ENCODE data around the gene TBC1D22A. TPM values are rescaled to one million over a fixed set of nuclear protein-coding genes. Genes with fewer than 3 reads are reported as not detected.

TBC1D22A gene
- total RNA-seq, 2 experiments from 2014 or later = 36.0 to 38.0 TPM

GRCh38 chr22:46936378-46936903 lies 174.0 kb downstream of the TBC1D22A start:
- intact Hi-C loops (cut with DNase I, micrococcal nuclease) = no loop called here
- no peaks in the 10 kb centered on the region for H3K27me3 Mint-ChIP-seq
- peaks cover 9% of the 10 kb centered on the region for H3K36me3 Mint-ChIP-seq (ENCODE audit: low read depth)
- ChIA-PET POLR2A (no interaction called here), CTCF (interaction anchor here (1.0 kb wide), 1 partner anchor 33 kb away, joined by 4 read pairs; no protein-coding TSS in a partner anchor)
- no peak overlapping the region for H3K4me3 Mint-ChIP-seq
- no peaks in the 10 kb centered on the region for H3K9me3 Mint-ChIP-seq (ENCODE audit: low read depth)
- DNase-seq (no peak), ATAC-seq (no peak)
- H3K4me1 Mint-ChIP-seq = peaks cover 18% of the 10 kb centered on the region
- no peak overlapping the region for H3K27ac Mint-ChIP-seq

DNA sequence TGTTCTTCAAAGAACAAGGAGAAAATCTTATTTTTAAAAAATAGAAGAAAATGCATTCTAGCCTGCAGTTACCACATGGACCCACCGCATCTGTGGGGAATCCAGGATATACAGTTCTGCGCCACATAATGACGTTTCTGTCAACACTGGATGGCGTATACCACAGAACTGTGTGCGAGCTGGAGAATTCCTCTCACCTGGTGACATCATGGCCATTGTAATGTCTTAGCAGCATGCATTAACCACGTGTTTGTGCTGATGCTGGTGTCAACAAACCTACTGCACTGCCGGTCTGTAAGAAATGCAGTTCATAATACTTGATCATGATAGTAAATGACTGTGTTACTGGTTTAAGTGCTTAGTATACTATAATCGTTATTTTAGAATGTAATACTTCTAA lies 174.7 kb downstream of the TBC1D22A start:
- Mint-ChIP-seq H3K36me3 (ENCODE audit: low read depth) (peaks cover 2% of the 10 kb centered on the region), H3K27me3 (no peaks in the 10 kb centered on the region), H3K4me1 (peaks cover 18% of the 10 kb centered on the region), H3K4me3 (no peak overlapping the region), H3K27ac (no peak overlapping the region), H3K9me3 (ENCODE audit: low read depth) (no peaks in the 10 kb centered on the region)
- CTCF ChIA-PET = interaction anchor here (0.6 to 1.0 kb wide), 2 partner anchors 34 to 1162 kb away, joined by 3 to 4 read pairs; no protein-coding TSS in a partner anchor
- ATAC-seq = no peak
- DNase-seq = no peak
- intact Hi-C loops (cut with DNase I, micrococcal nuclease) = no loop called here
- POLR2A ChIA-PET = no interaction called here

- ATAC-seq (no peak), DNase-seq (no peak)
- Mint-ChIP-seq H3K36me3 (ENCODE audit: low read depth) (peaks cover 4% of the 10 kb centered on the region), H3K9me3 (ENCODE audit: low read depth) (no peaks in the 10 kb centered on the region), H3K27me3 (no peaks in the 10 kb centered on the region), H3K4me1 (peaks cover 24% of the 10 kb centered on the region), H3K27ac (no peak overlapping the region), H3K4me3 (no peak overlapping the region)
- CTCF ChIA-PET = interaction anchor here (0.6 kb wide), 1 partner anchor 1161 kb away, joined by 3 read pairs; no protein-coding TSS in a partner anchor
- intact Hi-C loops (cut with DNase I, micrococcal nuclease) = no loop called here
- POLR2A ChIA-PET = no interaction called here
Measured at GRCh38 chr22:46937939-46938338, 175.5 kb downstream of the TBC1D22A start.

- Mint-ChIP-seq H3K27me3 (no peaks in the 10 kb centered on the region), H3K4me1 (peaks cover 6% of the 10 kb centered on the region), H3K36me3 (ENCODE audit: low read depth) (peaks cover 8% of the 10 kb centered on the region), H3K27ac (no peak overlapping the region), H3K4me3 (no peak overlapping the region), H3K9me3 (ENCODE audit: low read depth) (no peaks in the 10 kb centered on the region)
- no peak for ATAC-seq
- no peak for DNase-seq
- ChIA-PET CTCF (interaction anchor here (1.2 kb wide), 1 partner anchor 19 kb away, joined by 3 read pairs; no protein-coding TSS in a partner anchor), POLR2A (interaction anchor here (0.7 kb wide), 1 partner anchor 497 kb away, joined by 3 read pairs; no protein-coding TSS in a partner anchor)
- intact Hi-C loops (cut with DNase I, micrococcal nuclease) = no loop called here
Measured at GRCh38 chr22:46941968-46942798, 179.7 kb downstream of the TBC1D22A start.

- H3K27me3 Mint-ChIP-seq = no peaks in the 10 kb centered on the region
- H3K4me1 Mint-ChIP-seq = peaks cover 11% of the 10 kb centered on the region
- peaks cover 11% of the 10 kb centered on the region for H3K36me3 Mint-ChIP-seq (ENCODE audit: low read depth)
- ATAC-seq (no peak), DNase-seq (no peak)
- no peaks in the 10 kb centered on the region for H3K9me3 Mint-ChIP-seq (ENCODE audit: low read depth)
- intact Hi-C loops (cut with DNase I, micrococcal nuclease) = no loop called here
- H3K27ac Mint-ChIP-seq = peak overlapping the region; percentile 1
- ChIA-PET CTCF (interaction anchor here (1.2 kb wide), 1 partner anchor 20 kb away, joined by 3 read pairs; no protein-coding TSS in a partner anchor), POLR2A (no interaction called here)
- H3K4me3 Mint-ChIP-seq = no peak overlapping the region
Measured at GRCh38 chr22:46942799-46943785, 180.6 kb downstream of the TBC1D22A start.

- Mint-ChIP-seq H3K36me3 (ENCODE audit: low read depth) (peaks cover 17% of the 10 kb centered on the region), H3K27ac (no peak overlapping the region), H3K4me1 (peaks cover 14% of the 10 kb centered on the region), H3K27me3 (no peaks in the 10 kb centered on the region), H3K4me3 (no peak overlapping the region), H3K9me3 (ENCODE audit: low read depth) (no peaks in the 10 kb centered on the region)
- intact Hi-C loops (cut with DNase I, micrococcal nuclease) = no loop called here
- ChIA-PET POLR2A (no interaction called here), CTCF (interaction anchor here (0.9 kb wide), 1 partner anchor 39 kb away, joined by 3 read pairs; no protein-coding TSS in a partner anchor)
- no peak for DNase-seq
- no peak for ATAC-seq
Measured at GRCh38 chr22:46945481-46945880, 183.0 kb downstream of the TBC1D22A start.

- ChIA-PET POLR2A (interaction anchor here (0.6 kb wide), 1 partner anchor 10 kb away, joined by 3 read pairs; no protein-coding TSS in a partner anchor), CTCF (no interaction called here)
- Mint-ChIP-seq H3K27ac (no peak overlapping the region), H3K9me3 (ENCODE audit: low read depth) (no peaks in the 10 kb centered on the region), H3K36me3 (ENCODE audit: low read depth) (peaks cover 17% of the 10 kb centered on the region), H3K4me3 (no peak overlapping the region), H3K27me3 (no peaks in the 10 kb centered on the region), H3K4me1 (peaks cover 14% of the 10 kb centered on the region)
- ATAC-seq = no peak
- DNase-seq = no peak
- intact Hi-C loops (cut with DNase I, micrococcal nuclease) = no loop called here
Measured at GRCh38 chr22:46946383-46946962, 184.0 kb downstream of the TBC1D22A start.

- POLR2A ChIA-PET = no interaction called here
- ATAC-seq = no peak
Measured at GRCh38 chr22:46947516-46948257, 185.2 kb downstream of the TBC1D22A start.

DNA sequence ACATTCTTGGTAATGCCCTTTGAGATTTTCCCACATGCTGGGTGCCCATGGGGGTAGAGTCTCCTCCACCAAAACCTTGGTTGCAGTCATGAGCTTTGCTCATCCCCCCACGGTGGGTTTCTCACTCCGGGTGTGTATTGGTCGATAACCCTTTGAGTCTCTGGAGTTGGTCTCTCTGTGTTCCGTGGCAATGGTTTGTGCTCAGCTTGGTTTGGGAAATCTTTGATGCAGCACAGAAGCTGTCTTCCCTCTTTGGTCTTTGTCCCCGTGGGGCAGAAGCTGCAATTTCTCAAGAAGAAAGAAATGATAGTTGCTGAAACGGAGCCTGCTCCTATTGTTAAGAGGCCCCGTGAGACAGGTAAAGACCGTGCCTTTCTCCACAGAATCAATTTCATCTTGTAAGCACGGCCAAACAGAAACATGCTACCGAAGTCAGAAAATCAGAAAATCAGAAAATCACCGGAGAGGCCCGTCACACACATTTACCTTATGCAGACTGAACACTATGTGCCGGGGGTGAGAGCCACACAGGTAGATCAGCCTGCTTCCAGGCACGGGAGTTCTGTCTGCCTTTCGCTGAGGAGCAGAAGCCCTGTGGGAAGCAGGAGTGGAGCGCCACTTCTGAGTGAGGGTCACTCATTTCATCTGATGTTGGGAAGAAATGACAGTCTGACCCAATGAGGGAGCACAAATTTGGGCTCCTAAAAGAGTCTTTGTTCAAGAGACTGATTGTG lies 186.1 kb downstream of the TBC1D22A start:
- Mint-ChIP-seq H3K9me3 (ENCODE audit: low read depth) (no peaks in the 10 kb centered on the region), H3K4me3 (no peak overlapping the region), H3K36me3 (ENCODE audit: low read depth) (peaks cover 12% of the 10 kb centered on the region), H3K4me1 (peaks cover 8% of the 10 kb centered on the region), H3K27me3 (no peaks in the 10 kb centered on the region), H3K27ac (no peak overlapping the region)
- intact Hi-C loops (cut with DNase I, micrococcal nuclease) = no loop called here
- no peak for DNase-seq
- ATAC-seq = no peak
- CTCF ChIA-PET = no interaction called here
- POLR2A ChIA-PET = no interaction called here

More at GRCh38 chr22:46947516-46948257, 185.2 kb downstream of the TBC1D22A start:
- CTCF ChIA-PET = no interaction called here
- Mint-ChIP-seq H3K27me3 (no peaks in the 10 kb centered on the region), H3K9me3 (ENCODE audit: low read depth) (no peaks in the 10 kb centered on the region), H3K27ac (no peak overlapping the region), H3K4me1 (peaks cover 10% of the 10 kb centered on the region), H3K36me3 (ENCODE audit: low read depth) (peaks cover 16% of the 10 kb centered on the region), H3K4me3 (no peak overlapping the region)
- intact Hi-C loops (cut with DNase I, micrococcal nuclease) = no loop called here
- no peak for DNase-seq

GRCh38 chr22:46951350-46951749 lies 188.9 kb downstream of the TBC1D22A start:
- DNase-seq = no peak
- ChIA-PET POLR2A (no interaction called here), CTCF (interaction anchor here (0.6 to 2.0 kb wide), 2 partner anchors 10 to 182 kb away, joined by 3 to 6 read pairs; no protein-coding TSS in a partner anchor)
- no peak for ATAC-seq
- Mint-ChIP-seq H3K36me3 (ENCODE audit: low read depth) (peaks cover 12% of the 10 kb centered on the region), H3K4me1 (peaks cover 8% of the 10 kb centered on the region), H3K9me3 (ENCODE audit: low read depth) (no peaks in the 10 kb centered on the region), H3K27me3 (no peaks in the 10 kb centered on the region), H3K4me3 (no peak overlapping the region), H3K27ac (no peak overlapping the region)
- intact Hi-C loops (cut with DNase I, micrococcal nuclease) = no loop called here

Data from activated CD4-positive, alpha-beta T cell treated with anti-CD3 and anti-CD28 coated beads for 36 hours (primary cell).